ENCODE results near the gene S100A11. TPM values are rescaled to one million over a fixed set of nuclear protein-coding genes. Genes with fewer than 3 reads are reported as not detected.

The S100A11 gene
- total RNA-seq, 1 donor from 2014 or later: 450 TPM

- intact Hi-C loops (cut with micrococcal nuclease): loop anchor here (5.0 kb wide), 1 partner anchor 412 kb away; no protein-coding TSS in a partner anchor
Observed at GRCh38 chr1:152003846-152004442, 32.9 kb downstream of the S100A11 start.

DNA sequence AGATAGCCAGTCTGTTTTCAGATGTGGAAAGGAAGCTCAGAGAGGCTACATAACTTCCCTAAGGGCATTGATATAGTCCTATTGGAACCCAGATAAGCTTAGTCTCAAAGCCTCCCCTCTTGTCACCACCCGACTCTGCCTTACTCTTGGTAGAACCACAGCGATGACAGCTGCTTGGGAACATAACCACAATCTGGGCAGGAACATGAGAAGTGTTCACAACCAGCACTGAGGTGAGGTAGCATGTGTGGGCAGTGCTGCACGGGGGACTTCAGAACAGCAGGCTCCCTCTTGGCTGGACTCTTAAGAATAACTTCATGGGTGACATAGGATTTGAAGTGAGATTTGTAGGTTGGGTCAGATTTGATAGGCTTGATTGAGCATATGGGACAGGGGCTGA lies 33.8 kb downstream of the S100A11 start:
- intact Hi-C loops (cut with micrococcal nuclease): loop anchor here (5.0 kb wide), 1 partner anchor 411 kb away; no protein-coding TSS in a partner anchor

- intact Hi-C loops (cut with micrococcal nuclease): loop anchor here (5.0 kb wide), 1 partner anchor 410 kb away; no protein-coding TSS in a partner anchor
Observed at GRCh38 chr1:152001631-152002584, 34.9 kb downstream of the S100A11 start.

DNA sequence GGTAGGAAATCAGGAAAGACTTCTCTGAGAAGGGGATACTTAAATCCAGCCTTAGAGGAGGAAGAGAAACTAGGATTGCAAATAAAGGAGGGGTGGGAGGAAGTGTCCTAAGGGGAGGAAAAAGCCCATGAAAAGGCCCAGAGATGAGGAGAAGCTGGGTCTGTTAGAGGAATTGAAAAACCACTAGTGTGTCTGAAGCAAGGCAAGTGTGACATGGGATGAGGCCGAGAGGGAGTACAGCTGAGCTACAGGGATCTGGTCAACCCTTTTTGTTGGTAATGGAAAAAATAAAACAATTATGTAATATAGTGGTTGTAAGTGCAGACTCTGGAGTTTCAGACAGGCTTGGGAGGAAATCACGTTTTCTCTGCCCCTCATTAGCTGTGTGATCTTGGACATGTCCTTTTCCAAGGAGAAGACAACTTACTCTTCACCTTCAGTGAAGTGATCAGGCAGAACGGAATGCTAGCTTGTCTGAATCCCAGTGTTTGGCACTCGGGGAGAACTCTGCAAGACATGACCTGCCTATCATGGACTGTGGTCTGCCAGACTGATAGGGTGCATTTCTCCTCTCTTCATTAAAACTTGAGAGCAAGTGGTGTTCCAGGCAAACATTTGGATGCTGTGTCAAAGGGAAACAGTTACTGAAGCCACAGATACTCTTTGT lies 35.7 kb downstream of the S100A11 start:
- intact Hi-C loops (cut with micrococcal nuclease): loop anchor here (5.0 kb wide), 1 partner anchor 409 kb away; no protein-coding TSS in a partner anchor

GRCh38 chr1:151998611-151999362 lies 38.0 kb downstream of the S100A11 start:
- intact Hi-C loops (cut with micrococcal nuclease): no loop called here

GRCh38 chr1:151997284-151997570 lies 39.6 kb downstream of the S100A11 start:
- intact Hi-C loops (cut with micrococcal nuclease): no loop called here

DNA sequence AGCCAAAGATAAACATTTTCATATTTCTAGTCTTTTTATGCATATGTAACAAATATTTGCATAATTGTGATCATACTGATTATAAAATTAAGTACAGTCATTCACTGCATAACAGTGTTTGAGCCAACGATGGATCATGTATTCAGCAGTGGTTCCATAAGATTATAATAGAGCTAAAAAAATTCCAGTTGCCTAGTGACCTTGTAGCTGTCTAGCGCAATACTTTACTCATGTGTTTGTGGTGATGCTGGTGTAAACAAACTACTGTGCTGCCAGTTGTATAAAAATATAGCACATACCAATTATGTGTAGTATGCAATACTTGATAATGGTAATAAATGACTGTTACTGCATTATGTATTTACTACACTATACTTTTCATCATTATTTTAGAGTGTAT lies 41.0 kb downstream of the S100A11 start:
- intact Hi-C loops (cut with micrococcal nuclease): loop anchor here (1.0 to 2.0 kb wide), 5 partner anchors 27 to 106 kb away; no protein-coding TSS in a partner anchor

DNA sequence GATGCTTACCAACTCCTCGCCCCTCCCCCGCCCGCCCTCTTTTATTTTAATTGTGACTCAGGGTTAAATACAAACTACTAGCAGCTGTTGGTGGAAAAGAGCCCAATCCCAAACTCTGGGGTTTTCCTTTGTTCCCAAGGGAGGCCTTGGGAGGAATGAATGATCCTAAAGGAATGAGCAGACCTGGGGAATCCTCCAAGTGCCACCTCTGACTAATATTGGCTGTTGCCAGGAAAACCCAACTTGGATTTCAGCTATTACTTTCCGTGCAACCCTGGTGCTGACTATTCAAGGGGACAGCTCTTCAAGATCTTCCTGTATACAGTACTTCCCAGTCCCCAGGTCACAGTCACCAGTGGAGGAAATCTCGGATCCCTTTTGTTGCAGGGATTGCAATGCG lies 41.8 kb downstream of the S100A11 start:
- intact Hi-C loops (cut with micrococcal nuclease): loop anchor here (1.0 to 5.0 kb wide), 8 partner anchors 11 to 538 kb away; partner anchors contain the start of genes C2CD4D, POGZ, SNX27 and TDRKH

- intact Hi-C loops (cut with micrococcal nuclease): loop anchor here (1.0 to 5.0 kb wide), 8 partner anchors 10 to 537 kb away; partner anchors contain the start of genes C2CD4D, POGZ, SNX27 and TDRKH
Observed at GRCh38 chr1:151993734-151994496, 42.9 kb downstream of the S100A11 start, which contains the start of gene S100A10. TSS of gene S100A10 (minus strand) at chr1:151993859. CDS start at chr1:151986230, 7,629 bp downstream.

GRCh38 chr1:151993084-151993733 lies 43.6 kb downstream of the S100A11 start:
- intact Hi-C loops (cut with micrococcal nuclease): loop anchor here (5.0 kb wide), 3 partner anchors 201 to 536 kb away; partner anchors contain the start of genes POGZ, SNX27 and TDRKH

DNA sequence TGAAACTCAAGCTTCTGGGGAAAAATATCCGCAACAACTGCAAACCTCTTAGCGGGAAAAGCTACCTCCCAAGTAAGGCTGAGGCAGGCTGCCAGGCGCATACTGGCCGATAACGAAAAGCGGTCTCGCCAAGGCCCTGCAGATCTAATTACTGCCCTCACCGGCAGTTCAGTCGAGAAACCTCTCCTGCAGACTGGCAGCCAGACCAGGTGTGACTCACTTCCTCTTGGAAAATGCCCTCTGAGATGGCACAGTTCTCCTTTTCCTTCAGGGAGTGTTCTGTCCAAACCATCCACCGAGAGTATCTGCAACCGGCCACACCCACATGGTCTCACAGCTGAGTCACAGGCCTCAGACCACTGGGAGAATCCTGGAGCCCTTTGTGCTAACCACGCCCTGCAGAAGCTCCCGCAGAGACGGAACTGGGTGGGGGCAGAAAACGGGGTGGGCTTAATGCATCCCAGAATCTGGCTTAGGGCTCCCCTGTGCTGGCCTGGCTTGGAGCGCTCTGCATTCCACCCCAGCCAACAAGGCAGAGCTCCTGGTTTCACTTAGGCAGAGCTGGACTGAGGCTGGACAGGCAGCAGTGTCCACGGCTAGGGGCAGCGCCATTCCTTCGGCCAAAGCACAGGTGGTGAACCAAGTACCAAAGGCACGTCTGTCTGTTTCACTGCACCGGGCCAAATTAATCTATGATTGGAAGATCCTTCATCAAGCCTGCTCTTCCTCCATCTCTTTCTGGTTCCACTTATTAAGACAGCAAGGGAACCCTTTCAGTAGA lies 44.3 kb downstream of the S100A11 start:
- intact Hi-C loops (cut with micrococcal nuclease): loop anchor here (5.0 kb wide), 3 partner anchors 200 to 535 kb away; partner anchors contain the start of genes POGZ, SNX27 and TDRKH

GRCh38 chr1:151991663-151992302 lies 45.0 kb downstream of the S100A11 start:
- intact Hi-C loops (cut with micrococcal nuclease): loop anchor here (5.0 kb wide), 3 partner anchors 199 to 534 kb away; partner anchors contain the start of genes POGZ, SNX27 and TDRKH

GRCh38 chr1:151990856-151991198 lies 46.0 kb downstream of the S100A11 start:
- intact Hi-C loops (cut with micrococcal nuclease): loop anchor here (5.0 kb wide), 3 partner anchors 199 to 534 kb away; partner anchors contain the start of genes POGZ, SNX27 and TDRKH

DNA sequence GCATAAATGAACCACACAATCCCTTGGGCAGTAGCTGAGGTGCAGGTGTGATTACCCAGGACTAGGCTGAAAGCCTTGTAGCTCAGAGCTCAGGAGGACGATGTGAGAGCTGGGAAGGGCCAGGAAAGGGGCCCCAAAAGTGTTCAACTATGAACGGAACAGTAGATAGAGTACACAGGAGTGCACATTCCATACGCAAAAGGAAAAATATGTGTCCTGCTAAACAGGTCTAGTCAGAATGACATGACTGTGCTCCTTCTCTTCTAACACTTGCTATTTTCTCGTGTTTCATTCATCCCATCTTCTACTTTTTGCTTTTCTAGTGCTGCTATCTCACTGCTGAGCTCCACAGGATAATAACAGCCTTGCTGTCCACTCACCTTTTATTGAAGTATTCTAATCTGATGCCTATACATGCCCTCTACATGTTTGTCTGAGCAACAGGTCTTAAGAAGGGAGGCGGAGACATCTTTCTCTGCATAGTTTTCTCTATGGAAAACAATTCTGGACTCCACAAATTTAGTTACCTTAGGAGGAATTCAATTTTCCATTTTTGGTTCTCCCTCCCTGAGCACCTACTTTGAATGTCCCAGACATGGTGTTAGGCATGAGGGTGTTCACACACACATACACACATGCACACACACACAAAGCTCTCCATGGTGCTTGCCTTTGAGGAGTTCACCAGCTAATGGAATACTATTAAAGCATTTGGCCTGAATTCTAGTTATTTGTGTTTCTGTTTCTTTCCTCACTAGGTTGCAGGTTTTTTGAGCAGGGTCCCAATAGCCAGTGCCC lies 46.5 kb downstream of the S100A11 start:
- intact Hi-C loops (cut with micrococcal nuclease): loop anchor here (5.0 kb wide), 3 partner anchors 198 to 533 kb away; partner anchors contain the start of genes POGZ, SNX27 and TDRKH

- intact Hi-C loops (cut with micrococcal nuclease): no loop called here
Observed at GRCh38 chr1:151989211-151989862, 47.5 kb downstream of the S100A11 start.

- intact Hi-C loops (cut with micrococcal nuclease): no loop called here
Observed at GRCh38 chr1:151988405-151988923, 48.3 kb downstream of the S100A11 start.

Data from T-helper 1 cell treated with Interleukin-12 subunit alpha and Interleukin-12 subunit beta and Interleukin-4 antibody, amounts not matched to agents 30 ng/mL and 1 ng/mL, for 36 hours (primary cell).